Measurements from ENCODE around the gene GPD1L.
"Not testable (repeated sequence)": the region's sequence is repeated elsewhere in the genome, so short reads cannot be mapped to it uniquely, and the experiment has no call there.

GPD1L gene

DNA sequence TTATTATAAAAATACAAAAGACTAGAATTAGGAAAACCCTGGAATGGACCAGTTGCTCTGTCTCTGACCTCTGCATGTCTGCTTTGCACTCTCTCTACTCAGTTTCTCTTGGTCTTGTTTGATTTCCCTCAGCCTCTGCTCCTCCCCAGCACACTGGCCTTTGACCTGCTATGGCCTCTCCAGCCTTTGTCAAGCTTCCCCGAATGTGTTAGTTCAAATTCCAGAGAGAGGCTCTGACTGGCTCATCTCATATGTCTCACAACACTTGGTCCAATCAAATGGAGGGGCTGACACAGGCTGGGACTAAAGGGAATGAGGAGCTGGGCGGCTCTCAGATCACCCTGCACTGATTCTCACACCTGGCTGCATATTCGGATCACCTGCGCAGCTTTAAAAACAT lies 79.7 kb downstream of the GPD1L start:
- Mint-ChIP-seq H3K9me3 (no peaks in the 10 kb centered on the region), H3K27ac (no peak overlapping the region), H3K27me3 (peaks cover 49 to 76% of the 10 kb centered on the region in 2 donors), H3K4me3 (no peak overlapping the region), H3K4me1 (ENCODE audit: low read depth in 2 of 2) (no peaks in the 10 kb centered on the region), H3K36me3 (ENCODE audit: insufficient read depth) (no peaks in the 10 kb centered on the region)
- ATAC-seq (replicated peaks) (no peak), DNase-seq (no peak)

DNA sequence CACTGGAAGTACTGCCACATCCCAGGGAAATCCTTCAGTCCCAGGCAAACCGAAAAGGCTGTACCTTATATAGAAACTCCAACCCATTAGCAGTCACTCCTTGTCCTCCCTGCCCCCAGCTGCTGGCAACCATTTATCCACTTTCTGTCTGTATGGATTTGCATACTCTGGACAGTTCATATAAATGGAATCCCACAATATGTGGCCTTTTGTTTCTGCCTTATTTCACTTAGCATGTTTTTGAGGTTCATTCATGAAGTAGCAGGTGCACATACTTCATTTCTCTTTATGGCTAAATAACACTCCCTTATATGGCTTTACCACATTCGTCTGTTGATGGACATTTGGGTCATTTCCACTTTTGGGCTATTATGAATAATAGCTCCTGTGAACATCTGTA lies 80.5 kb downstream of the GPD1L start:
- Mint-ChIP-seq H3K9me3 (no peaks in the 10 kb centered on the region), H3K27ac (no peak overlapping the region), H3K4me1 (ENCODE audit: low read depth in 2 of 2) (no peaks in the 10 kb centered on the region), H3K36me3 (ENCODE audit: insufficient read depth) (no peaks in the 10 kb centered on the region), H3K4me3 (no peak overlapping the region), H3K27me3 (peaks cover 49 to 78% of the 10 kb centered on the region in 2 donors)
- ATAC-seq (replicated peaks) (no peak), DNase-seq (no peak)

DNA sequence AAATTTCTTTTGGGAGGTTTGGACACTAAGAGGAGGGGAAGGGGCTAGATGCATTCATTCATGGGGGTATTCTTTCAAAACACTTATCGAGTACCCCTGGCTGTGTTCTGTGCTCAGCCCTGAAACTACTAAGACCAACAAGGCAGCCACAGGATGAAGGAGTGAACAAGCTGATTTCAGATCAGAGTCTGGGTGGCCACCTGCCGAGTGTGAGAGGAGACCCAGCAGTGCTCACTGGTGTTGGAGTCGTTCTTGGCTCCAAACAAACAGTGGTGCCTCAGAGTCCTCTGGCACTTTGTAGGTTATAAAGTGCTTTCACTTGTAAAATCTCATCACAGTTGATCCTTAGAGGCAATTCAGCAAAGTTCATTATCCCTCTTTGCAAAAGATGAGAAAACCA lies 83.3 kb downstream of the GPD1L start:
- no peak for ATAC-seq (replicated peaks)
- Mint-ChIP-seq H3K27ac (no peak overlapping the region), H3K36me3 (ENCODE audit: insufficient read depth) (no peaks in the 10 kb centered on the region), H3K4me3 (no peak overlapping the region), H3K4me1 (ENCODE audit: low read depth in 2 of 2) (no peaks in the 10 kb centered on the region), H3K9me3 (no peaks in the 10 kb centered on the region), H3K27me3 (peaks cover 45 to 70% of the 10 kb centered on the region in 2 donors)
- DNase-seq: no peak

DNA sequence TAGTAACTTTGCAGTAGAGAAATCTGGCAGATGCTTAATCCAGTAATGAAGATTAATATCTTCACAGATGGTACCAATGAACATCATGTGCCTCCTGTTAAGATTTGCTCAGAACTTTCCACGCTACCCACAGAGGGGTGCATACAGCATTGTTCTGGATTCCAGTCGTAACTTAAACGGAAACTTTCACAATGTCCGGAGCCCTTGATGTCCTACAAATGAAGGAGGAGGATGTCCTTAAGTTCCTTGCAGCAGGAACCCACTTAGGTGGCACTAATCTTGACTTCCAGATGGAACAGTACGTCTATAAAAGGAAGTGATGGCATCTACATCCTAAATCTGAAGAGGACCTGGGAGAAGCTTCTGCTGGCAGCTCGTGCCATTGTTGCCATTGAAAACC lies 84.1 kb downstream of the GPD1L start:
- H3K4me1 Mint-ChIP-seq (ENCODE audit: low read depth in 2 of 2); DNase-seq: not testable (repeated sequence)

DNA sequence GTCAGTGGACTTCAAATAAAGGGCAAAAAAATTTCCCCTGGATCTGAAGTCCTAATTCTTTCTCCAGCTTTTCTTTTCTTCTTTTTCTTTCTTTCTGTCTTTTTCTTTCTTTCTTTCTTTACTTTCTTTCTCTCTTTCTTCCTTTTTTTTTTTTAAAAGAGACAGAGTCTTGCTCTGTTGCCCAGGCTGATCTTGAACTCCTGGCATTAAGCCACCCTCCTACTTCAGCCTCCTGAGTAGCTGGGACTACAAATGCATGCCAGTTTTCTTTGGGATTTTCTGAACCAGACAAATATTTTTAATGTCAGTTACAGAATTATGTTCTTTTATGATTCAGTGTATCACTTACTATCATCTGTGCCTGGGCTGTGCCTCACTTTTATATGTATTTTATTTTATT lies 86.7 kb downstream of the GPD1L start:
- ATAC-seq (replicated peaks): no peak
- Mint-ChIP-seq H3K9me3 (no peaks in the 10 kb centered on the region), H3K36me3 (ENCODE audit: insufficient read depth) (no peaks in the 10 kb centered on the region), H3K4me1 (ENCODE audit: low read depth in 2 of 2) (no peaks in the 10 kb centered on the region), H3K27me3 (peaks cover 42 to 61% of the 10 kb centered on the region in 2 donors), H3K27ac (peak overlapping the region in 1 of 2 donors; percentile 12), H3K4me3 (no peak overlapping the region)
- DNase-seq: no peak

More for the DNA sequence above, 84.1 kb downstream of the GPD1L start:
- not testable (repeated sequence) for H3K27ac Mint-ChIP-seq; H3K4me3 Mint-ChIP-seq; ATAC-seq (replicated peaks); H3K36me3 Mint-ChIP-seq (ENCODE audit: insufficient read depth); H3K9me3 Mint-ChIP-seq
- H3K27me3 Mint-ChIP-seq: peaks cover 45 to 66% of the 10 kb centered on the region in 2 donors

DNA sequence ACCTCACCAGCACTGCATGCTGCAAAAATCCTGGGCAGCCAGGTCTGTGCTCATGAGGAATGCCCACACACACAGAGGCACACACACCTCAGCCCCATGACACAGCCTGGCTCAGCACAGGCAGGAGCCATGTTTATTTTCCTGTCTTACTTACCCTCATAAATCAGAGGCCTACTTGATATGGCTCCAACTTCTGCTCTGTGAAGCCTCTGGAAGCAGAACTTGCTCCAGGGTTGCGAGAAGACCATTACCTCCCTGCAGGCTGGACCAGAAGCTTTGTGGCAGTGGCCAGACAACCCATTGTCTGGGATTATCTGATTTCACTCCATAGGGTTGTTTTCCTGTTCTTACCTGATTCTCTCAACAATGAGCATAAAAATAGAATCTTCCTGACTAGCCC lies 88.2 kb downstream of the GPD1L start:
- H3K4me1 Mint-ChIP-seq (ENCODE audit: low read depth in 2 of 2): no peaks in the 10 kb centered on the region
- H3K27me3 Mint-ChIP-seq: peaks cover 42 to 67% of the 10 kb centered on the region in 2 donors
- H3K27ac Mint-ChIP-seq: no peak overlapping the region
- H3K9me3 Mint-ChIP-seq: no peaks in the 10 kb centered on the region
- H3K36me3 Mint-ChIP-seq (ENCODE audit: insufficient read depth): no peaks in the 10 kb centered on the region
- no peak overlapping the region for H3K4me3 Mint-ChIP-seq
- DNase-seq: no peak
- ATAC-seq (replicated peaks): no peak

DNA sequence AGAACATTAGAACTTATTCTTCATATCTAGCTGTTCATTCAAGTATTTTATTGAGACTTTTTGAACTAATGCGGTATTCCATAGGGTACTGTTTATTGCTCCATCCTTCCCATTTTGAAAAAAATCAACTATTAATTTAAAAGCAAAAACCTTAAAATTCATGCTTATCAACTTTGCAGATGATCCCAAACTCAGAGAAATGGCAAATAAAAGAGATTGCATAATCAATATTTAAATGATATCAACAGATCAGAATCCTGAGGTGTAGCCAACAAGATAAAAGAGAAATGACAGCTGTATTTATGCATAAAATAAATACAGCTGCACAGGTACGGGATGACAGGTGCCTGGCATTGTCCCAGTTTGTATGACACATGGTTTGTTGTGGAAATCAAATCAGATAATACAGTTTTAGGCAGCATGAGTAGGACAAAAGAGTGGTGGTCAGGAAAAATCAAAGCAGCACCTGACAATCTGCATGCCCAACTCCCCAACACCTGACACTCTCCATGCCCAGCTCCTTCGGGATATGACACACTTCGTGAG lies 89.6 kb downstream of the GPD1L start:
- H3K4me1 Mint-ChIP-seq (ENCODE audit: low read depth in 2 of 2): no peaks in the 10 kb centered on the region
- H3K36me3 Mint-ChIP-seq (ENCODE audit: insufficient read depth): no peaks in the 10 kb centered on the region
- H3K9me3 Mint-ChIP-seq: no peaks in the 10 kb centered on the region
- peaks cover 35 to 67% of the 10 kb centered on the region in 2 donors for H3K27me3 Mint-ChIP-seq
- DNase-seq (no peak), ATAC-seq (replicated peaks) (no peak)
- no peak overlapping the region for H3K27ac Mint-ChIP-seq
- H3K4me3 Mint-ChIP-seq: no peak overlapping the region

DNA sequence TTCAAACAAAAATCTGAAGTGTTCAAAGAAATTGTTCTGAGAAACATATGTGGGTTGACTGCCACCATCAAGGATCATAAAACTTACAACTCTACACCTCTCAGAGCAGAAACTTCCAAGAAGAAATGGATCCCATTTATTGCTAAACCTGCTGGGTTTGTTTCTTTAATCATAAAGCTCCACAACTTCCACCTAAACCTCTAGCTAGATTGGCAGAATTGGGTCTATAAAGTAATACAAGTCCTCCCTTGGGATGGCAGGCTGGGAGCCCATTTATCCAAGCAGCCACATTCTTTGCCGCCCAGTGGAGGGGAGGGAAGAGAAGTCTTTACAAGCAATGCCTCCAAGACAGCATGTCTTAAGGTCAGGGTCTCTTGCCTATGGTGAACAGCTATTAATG lies 91.6 kb downstream of the GPD1L start:
- ATAC-seq (replicated peaks) (no peak), DNase-seq (no peak)
- H3K4me1 Mint-ChIP-seq (ENCODE audit: low read depth in 2 of 2): no peaks in the 10 kb centered on the region
- H3K4me3 Mint-ChIP-seq: no peak overlapping the region
- H3K27ac Mint-ChIP-seq: no peak overlapping the region
- no peaks in the 10 kb centered on the region for H3K9me3 Mint-ChIP-seq
- no peaks in the 10 kb centered on the region for H3K36me3 Mint-ChIP-seq (ENCODE audit: insufficient read depth)
- H3K27me3 Mint-ChIP-seq: peaks cover 23 to 73% of the 10 kb centered on the region in 2 donors

DNA sequence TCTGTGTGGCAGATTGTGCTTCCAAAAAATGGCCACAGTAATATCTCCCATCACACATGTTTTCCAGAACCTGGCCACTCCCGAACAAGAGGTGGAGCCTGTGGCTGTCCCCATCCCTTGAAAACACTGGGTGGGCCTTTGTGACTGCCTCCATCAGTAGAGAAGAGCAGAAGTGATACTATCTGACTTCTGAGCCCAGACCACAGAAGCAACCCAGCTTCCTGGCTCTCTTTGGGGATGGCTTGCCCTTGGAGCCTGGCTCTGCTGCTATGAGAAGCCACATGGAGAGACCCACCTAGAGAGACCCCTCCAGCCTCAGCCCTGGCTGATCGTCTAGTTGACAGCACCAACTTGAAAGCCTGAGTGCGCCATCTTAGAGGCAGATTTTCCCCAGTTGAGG lies 92.3 kb downstream of the GPD1L start:
- DNase-seq (no peak), ATAC-seq (replicated peaks) (no peak)
- no peaks in the 10 kb centered on the region for H3K36me3 Mint-ChIP-seq (ENCODE audit: insufficient read depth)
- H3K9me3 Mint-ChIP-seq: no peaks in the 10 kb centered on the region
- peaks cover 18 to 80% of the 10 kb centered on the region in 2 donors for H3K27me3 Mint-ChIP-seq
- H3K4me1 Mint-ChIP-seq (ENCODE audit: low read depth in 2 of 2): no peaks in the 10 kb centered on the region
- no peak overlapping the region for H3K27ac Mint-ChIP-seq
- H3K4me3 Mint-ChIP-seq: no peak overlapping the region

DNA sequence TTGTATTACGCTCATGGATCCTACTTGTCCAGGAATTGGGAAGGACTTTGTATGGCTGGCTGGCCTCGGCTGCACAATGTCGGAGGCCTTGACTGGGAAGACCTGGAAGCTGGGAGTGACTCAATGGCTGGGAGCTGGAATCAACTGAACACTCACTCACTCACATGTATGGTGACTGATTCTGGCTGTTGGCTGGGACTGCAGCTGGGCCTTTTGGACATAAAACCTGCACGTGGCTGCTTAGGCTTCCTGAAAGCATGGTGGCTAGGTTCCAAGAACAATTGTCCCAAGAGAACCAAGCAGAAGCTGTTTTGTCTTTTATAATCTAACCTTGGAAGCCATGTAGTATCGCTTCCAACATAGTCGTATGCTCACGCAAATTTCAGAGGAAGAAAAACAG lies 94.1 kb downstream of the GPD1L start:
- no peak overlapping the region for H3K4me3 Mint-ChIP-seq
- DNase-seq (no peak), ATAC-seq (replicated peaks) (no peak)
- H3K9me3 Mint-ChIP-seq: no peaks in the 10 kb centered on the region
- no peaks in the 10 kb centered on the region for H3K36me3 Mint-ChIP-seq (ENCODE audit: insufficient read depth)
- peaks cover 18 to 71% of the 10 kb centered on the region in 2 donors for H3K27me3 Mint-ChIP-seq
- H3K4me1 Mint-ChIP-seq (ENCODE audit: low read depth in 2 of 2): no peaks in the 10 kb centered on the region
- H3K27ac Mint-ChIP-seq: no peak overlapping the region

DNA sequence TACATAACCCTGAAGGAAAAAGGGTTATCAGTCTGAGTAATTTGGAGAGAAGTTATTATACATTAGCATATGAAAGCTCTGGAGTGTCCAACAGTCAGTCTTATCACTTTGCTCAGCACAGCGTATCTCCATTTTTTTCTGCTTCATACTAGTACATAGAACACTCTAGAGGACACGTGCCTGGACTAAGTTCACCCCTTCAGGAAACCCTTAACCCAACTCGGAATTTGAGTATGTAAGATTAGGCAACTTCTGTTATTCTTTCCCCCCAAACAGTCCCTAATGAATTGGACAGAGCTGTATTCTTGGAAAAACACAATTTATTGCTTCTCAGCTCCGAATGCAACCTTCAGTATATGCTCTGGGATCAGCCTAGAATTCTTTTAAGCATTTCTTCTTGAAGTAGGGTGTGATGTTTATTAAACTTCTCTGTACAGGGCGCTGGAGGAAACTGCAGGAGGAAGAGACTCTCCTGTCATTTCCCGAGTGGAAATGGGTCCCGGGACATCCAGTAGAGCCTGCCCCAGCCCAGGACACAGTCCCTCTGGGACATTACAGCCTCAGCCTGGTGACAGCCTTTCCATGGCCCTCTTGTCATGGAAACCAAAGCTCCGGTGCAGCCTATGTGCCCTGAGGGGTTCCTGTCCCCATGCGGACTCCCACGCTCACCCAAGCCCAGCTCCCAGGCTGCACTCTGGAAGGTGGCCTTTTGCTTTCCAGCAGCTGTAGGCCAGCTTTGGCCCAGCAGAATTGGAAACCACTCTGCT lies 94.8 kb downstream of the GPD1L start:
- H3K9me3 Mint-ChIP-seq: no peaks in the 10 kb centered on the region

DNA sequence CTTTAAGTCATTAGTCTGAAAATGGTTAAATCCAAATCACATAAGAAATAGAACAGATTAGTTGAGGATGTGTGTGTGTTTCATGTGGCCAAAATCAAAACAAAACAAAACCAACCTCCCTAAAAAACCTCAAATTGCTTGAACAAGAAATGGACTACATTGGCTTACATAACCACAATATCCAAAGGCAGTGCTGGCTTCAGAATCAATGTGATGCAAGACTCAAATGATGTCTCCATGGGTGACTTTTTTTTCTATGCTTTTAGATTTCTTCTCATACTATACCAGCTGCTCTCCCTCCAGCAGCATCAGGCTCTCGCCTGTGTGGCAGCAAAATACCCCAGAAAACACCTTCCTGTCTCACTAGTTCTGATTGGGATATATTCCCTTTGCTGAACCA lies 96.1 kb downstream of the GPD1L start:
- H3K36me3 Mint-ChIP-seq (ENCODE audit: insufficient read depth): no peaks in the 10 kb centered on the region
- H3K4me3 Mint-ChIP-seq: no peak overlapping the region
- DNase-seq (no peak), ATAC-seq (replicated peaks) (no peak)
- H3K4me1 Mint-ChIP-seq (ENCODE audit: low read depth in 2 of 2): no peaks in the 10 kb centered on the region
- no peaks in the 10 kb centered on the region for H3K9me3 Mint-ChIP-seq
- H3K27ac Mint-ChIP-seq: no peak overlapping the region
- peaks cover 8 to 60% of the 10 kb centered on the region in 2 donors for H3K27me3 Mint-ChIP-seq

More for the DNA sequence above, 94.8 kb downstream of the GPD1L start:
- Mint-ChIP-seq H3K36me3 (ENCODE audit: insufficient read depth) (no peaks in the 10 kb centered on the region), H3K27ac (no peak overlapping the region), H3K4me3 (no peak overlapping the region), H3K4me1 (ENCODE audit: low read depth in 2 of 2) (no peaks in the 10 kb centered on the region), H3K27me3 (peaks cover 15 to 68% of the 10 kb centered on the region in 2 donors)
- DNase-seq: no peak
- no peak for ATAC-seq (replicated peaks)

DNA sequence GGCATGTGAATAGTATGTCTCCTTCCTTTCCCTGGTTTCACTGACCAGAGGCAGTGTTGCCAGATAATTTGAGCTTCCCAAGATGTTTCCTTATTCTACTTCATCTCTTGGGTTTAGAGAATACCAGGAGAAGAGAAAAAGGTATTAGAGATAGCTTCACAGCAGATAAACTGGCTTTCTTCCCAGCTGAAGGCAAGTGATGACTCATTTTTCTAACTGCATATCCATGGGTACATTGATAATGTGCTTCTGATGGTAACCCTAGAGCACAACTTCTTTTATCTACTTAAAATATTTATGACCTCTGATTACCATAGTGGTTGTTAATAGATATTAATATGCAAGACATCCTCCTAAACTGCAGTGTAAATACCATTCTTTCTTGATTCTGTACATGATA lies 97.4 kb downstream of the GPD1L start:
- ATAC-seq (replicated peaks) (no peak), DNase-seq (no peak)
- H3K4me1 Mint-ChIP-seq (ENCODE audit: low read depth in 2 of 2): no peaks in the 10 kb centered on the region
- H3K9me3 Mint-ChIP-seq: no peaks in the 10 kb centered on the region
- H3K27me3 Mint-ChIP-seq: peaks cover 6 to 51% of the 10 kb centered on the region in 2 donors
- no peak overlapping the region for H3K27ac Mint-ChIP-seq
- no peak overlapping the region for H3K4me3 Mint-ChIP-seq
- H3K36me3 Mint-ChIP-seq (ENCODE audit: insufficient read depth): no peaks in the 10 kb centered on the region

DNA sequence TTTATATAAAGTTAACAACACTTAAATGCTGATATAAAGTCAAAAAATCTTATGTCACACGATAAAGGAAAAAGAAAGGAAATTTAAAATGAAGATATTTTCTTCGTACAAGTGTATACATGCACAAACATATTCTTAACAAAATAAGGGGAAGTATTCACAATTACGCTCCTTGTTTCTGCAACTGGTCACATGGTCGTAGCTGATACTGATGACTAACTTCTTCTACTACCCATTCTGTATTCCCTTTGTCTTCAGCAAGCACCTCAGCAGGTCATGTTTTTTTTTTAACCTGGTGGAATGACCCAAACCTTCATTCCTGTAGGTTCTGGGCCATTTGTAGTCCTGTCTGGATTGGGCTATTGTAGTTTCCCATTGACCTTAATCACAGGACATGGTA lies 102.0 kb downstream of the GPD1L start:
- no peak overlapping the region for H3K27ac Mint-ChIP-seq
- DNase-seq (no peak), ATAC-seq (replicated peaks) (no peak)
- H3K36me3 Mint-ChIP-seq (ENCODE audit: insufficient read depth): no peaks in the 10 kb centered on the region
- H3K9me3 Mint-ChIP-seq: no peaks in the 10 kb centered on the region
- no peak overlapping the region for H3K4me3 Mint-ChIP-seq
- no peaks in the 10 kb centered on the region for H3K4me1 Mint-ChIP-seq (ENCODE audit: low read depth in 2 of 2)
- H3K27me3 Mint-ChIP-seq: peaks cover 5 to 8% of the 10 kb centered on the region in 2 donors

All from effector memory CD8-positive, alpha-beta T cell (primary cell).